Measurements from ENCODE around the gene NCK1. TPM values are rescaled to one million over a fixed set of nuclear protein-coding genes. Genes with fewer than 3 reads are reported as not detected.
A peak's percentile ranks its signal among the peaks of the same experiment; 100 is the strongest.
"Not testable (repeated sequence)": the region's sequence is repeated elsewhere in the genome, so short reads cannot be mapped to it uniquely, and the experiment has no call there.

The NCK1 gene
- polyA plus RNA-seq, 4 donors, result 36.6 to 51.7 (median 38.6) TPM

- DNase-seq (ENCODE audit: low read depth in 4 of 4, low spot score in 2 of 4), result peak in 2 of 4 donors; percentile 32 to 34
Measured at GRCh38 chr3:136860541-136860940, 1.5 kb upstream of the NCK1 start.

- peak; percentile 41 to 69 (median 48) for DNase-seq (ENCODE audit: low read depth in 4 of 4, low spot score in 2 of 4)
Measured at GRCh38 chr3:136862617-136863322, 762 bp downstream of the NCK1 start.

- no peak for DNase-seq (ENCODE audit: low read depth in 4 of 4, low spot score in 2 of 4)
Measured at GRCh38 chr3:136869282-136869681, 7.3 kb downstream of the NCK1 start.

GRCh38 chr3:136872258-136872657, 10.2 kb downstream of the NCK1 start:
- DNase-seq (ENCODE audit: low read depth in 4 of 4, low spot score in 2 of 4), result not testable (repeated sequence)

GRCh38 chr3:136879510-136879909, 17.5 kb downstream of the NCK1 start:
- DNase-seq (ENCODE audit: low read depth in 4 of 4, low spot score in 2 of 4), result not testable (repeated sequence)

GRCh38 chr3:136882571-136882970, 20.6 kb downstream of the NCK1 start:
- DNase-seq (ENCODE audit: low read depth in 4 of 4, low spot score in 2 of 4), result no peak

GRCh38 chr3:136883967-136884720, 22.1 kb downstream of the NCK1 start:
- no peak for DNase-seq (ENCODE audit: low read depth in 4 of 4, low spot score in 2 of 4)

GRCh38 chr3:136885357-136886213, 23.6 kb downstream of the NCK1 start:
- no peak for DNase-seq (ENCODE audit: low read depth in 4 of 4, low spot score in 2 of 4)

GRCh38 chr3:136889947-136890346, 27.9 kb downstream of the NCK1 start:
- DNase-seq (ENCODE audit: low read depth in 4 of 4, low spot score in 2 of 4), result no peak

- no peak for DNase-seq (ENCODE audit: low read depth in 4 of 4, low spot score in 2 of 4)
Measured at GRCh38 chr3:136891934-136892855, 30.2 kb downstream of the NCK1 start.

GRCh38 chr3:136893848-136894443, 31.9 kb downstream of the NCK1 start:
- no peak for DNase-seq (ENCODE audit: low read depth in 4 of 4, low spot score in 2 of 4)

- not testable (repeated sequence) for DNase-seq (ENCODE audit: low read depth in 4 of 4, low spot score in 2 of 4)
Measured at GRCh38 chr3:136897171-136897570, 35.2 kb downstream of the NCK1 start.

- no peak for DNase-seq (ENCODE audit: low read depth in 4 of 4, low spot score in 2 of 4)
Measured at GRCh38 chr3:136898549-136898948, 36.5 kb downstream of the NCK1 start.

GRCh38 chr3:136898954-136899353, 36.9 kb downstream of the NCK1 start:
- DNase-seq (ENCODE audit: low read depth in 4 of 4, low spot score in 2 of 4), result no peak

GRCh38 chr3:136899622-136900158, 37.7 kb downstream of the NCK1 start:
- no peak for DNase-seq (ENCODE audit: low read depth in 4 of 4, low spot score in 2 of 4)

GRCh38 chr3:136900694-136901093, 38.7 kb downstream of the NCK1 start:
- DNase-seq (ENCODE audit: low read depth in 4 of 4, low spot score in 2 of 4), result not testable (repeated sequence)

GRCh38 chr3:136901391-136901790, 39.4 kb downstream of the NCK1 start:
- DNase-seq (ENCODE audit: low read depth in 4 of 4, low spot score in 2 of 4), result no peak

GRCh38 chr3:136902530-136902929, 40.5 kb downstream of the NCK1 start:
- not testable (repeated sequence) for DNase-seq (ENCODE audit: low read depth in 4 of 4, low spot score in 2 of 4)

GRCh38 chr3:136903899-136904298, 41.9 kb downstream of the NCK1 start:
- no peak for DNase-seq (ENCODE audit: low read depth in 4 of 4, low spot score in 2 of 4)
